Natural killer cell (primary cell): ENCODE data around the gene IL9. TPM values are rescaled to one million over a fixed set of nuclear protein-coding genes. Genes with fewer than 3 reads are reported as not detected.

ENCODE experiments used
- ATAC-seq, 3 donors: fragments of 150-1000 bp in 2 of 3; fragments of 200-7000 bp in 1 of 3; cut with Tn5 transposase; 1 replicate in 1 of 3; 2 replicates in 2 of 3; pipeline ENCODE4 v1.10.0; 2021; ENCODE audit warnings: mild to moderate bottlenecking in 2 of 3, moderate library complexity in 2 of 3
- DNase-seq, 2 donors: peaks; one replicate each; pipeline versions ENCODE4 v3.0.0 to v3.0.0-alpha.2; 2013 to 2021; ENCODE audit warnings: mixed read lengths in 1 of 2
- H3K27ac ChIP-seq: one replicate; pipeline ENCODE4 v1.5.1; 2013; ENCODE audit warnings: mild to moderate bottlenecking, low read length
- H3K27me3 ChIP-seq: one replicate; pipeline ENCODE4 v1.6.1; 2013; ENCODE audit warnings: low read length; ENCODE audit not compliant: control insufficient read depth, insufficient read depth
- H3K36me3 ChIP-seq: one replicate; pipeline ENCODE4 v1.6.1; 2013; ENCODE audit warnings: low read length; ENCODE audit not compliant: control insufficient read depth, insufficient read depth
- H3K4me1 ChIP-seq: one replicate; pipeline ENCODE4 v1.6.1; 2013; ENCODE audit warnings: low read length; ENCODE audit not compliant: control insufficient read depth, insufficient read depth
- H3K4me3 ChIP-seq: one replicate; pipeline ENCODE4 v1.5.1; 2013; ENCODE audit warnings: low read length
- H3K9me3 ChIP-seq: one replicate; pipeline ENCODE4 v1.6.1; 2013; ENCODE audit warnings: low read length; ENCODE audit not compliant: control insufficient read depth, insufficient read depth
- H3K27ac Mint-ChIP-seq, 2 donors: one replicate each; pipeline ENCODE4 v1.8.0; 2022; ENCODE audit warnings: mild to moderate bottlenecking in 2 of 2, mixed read lengths in 2 of 2, moderate library complexity in 1 of 2
- H3K27me3 Mint-ChIP-seq, 2 donors: one replicate each; pipeline ENCODE4 v1.8.0; 2022; ENCODE audit warnings: low read depth in 2 of 2, mixed read lengths in 2 of 2
- H3K36me3 Mint-ChIP-seq: one replicate; pipeline ENCODE4 v1.8.0; 2022; ENCODE audit warnings: mixed read lengths
- H3K4me1 Mint-ChIP-seq, 2 donors: one replicate each; pipeline ENCODE4 v1.8.0; 2022; ENCODE audit warnings: mixed read lengths in 2 of 2
- H3K4me3 Mint-ChIP-seq: one replicate; pipeline ENCODE4 v1.8.0; 2022; ENCODE audit warnings: mild to moderate bottlenecking, moderate library complexity, mixed read lengths
- H3K9me3 Mint-ChIP-seq, 2 donors: one replicate each; pipeline ENCODE4 v1.8.0; 2022; ENCODE audit warnings: mixed read lengths in 2 of 2
- WGBS: methylation state at CpG from one replicate; pipeline ENCODE4 v1.1.7; 2013; ENCODE audit warnings: missing lambda C conversion rate; ENCODE audit not compliant: insufficient coverage; 5-methylcytosine and 5-hydroxymethylcytosine counted together
- intact Hi-C: fragments of 100-400 bp; cut with micrococcal nuclease; formaldehyde crosslinking; loops from one replicate; pipeline ENCODE4 v1.14.2; 2022
- total RNA-seq, 4 donors: library from RNA; stranded (reverse); fragments of 120-200 nt in 1 of 4; gene quantifications; one replicate each; pipeline versions ENCODE4 v1.2.3 to v1.2.4, GENCODE V29; 2013 to 2022
- TF ChIP-seq, protein P1 (sequence below): fragments of 200-600 bp; IDR thresholded peaks from one replicate; pipeline ENCODE4 v1.8.0; 2022; ENCODE audit warnings: antibody characterized with exemption

Gene IL9
- total RNA-seq, 3 donors from 2014 or later (not counting 1 experiment from before 2014, with no cell fraction given), result not detected

DNA sequence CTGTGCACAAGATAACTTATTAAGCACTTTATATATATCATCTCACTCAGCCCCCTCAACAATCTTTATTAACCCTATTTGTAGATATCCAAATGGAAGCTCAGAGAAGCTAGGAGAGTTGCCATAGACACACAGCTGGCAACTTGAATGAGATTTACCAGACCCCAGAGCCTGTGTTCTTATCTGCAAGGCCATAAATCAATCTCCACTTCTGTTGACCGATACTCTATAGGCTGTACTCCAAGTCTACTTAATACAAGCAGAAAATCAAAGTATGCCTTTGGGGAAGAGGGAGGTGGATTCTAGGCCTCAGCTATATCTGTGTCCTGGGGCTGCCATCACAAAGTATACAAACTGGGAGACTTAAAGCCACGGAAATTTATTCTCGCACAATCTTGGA, 6.0 kb upstream of the IL9 start:
- H3K4me1 Mint-ChIP-seq, result no peaks in the 10 kb centered on the region
- no peaks in the 10 kb centered on the region for H3K36me3 Mint-ChIP-seq
- Histone ChIP-seq H3K9me3 (no peaks in the 10 kb centered on the region), H3K27me3 (peaks cover 5% of the 10 kb centered on the region), H3K4me1 (no peaks in the 10 kb centered on the region), H3K36me3 (no peaks in the 10 kb centered on the region), H3K4me3 (no peak overlapping the region), H3K27ac (no peak overlapping the region)
- no peak overlapping the region for H3K4me3 Mint-ChIP-seq
- ATAC-seq (no peak), DNase-seq (no peak)
- no peaks in the 10 kb centered on the region for H3K9me3 Mint-ChIP-seq
- H3K27ac Mint-ChIP-seq, result no peak overlapping the region
- intact Hi-C loops, result no loop called here
- H3K27me3 Mint-ChIP-seq, result peaks cover 23 to 55% of the 10 kb centered on the region in 2 donors
- WGBS, result 77% methylated on average over 2 of the region's 3 CpGs
- TF ChIP-seq, protein P1, sequence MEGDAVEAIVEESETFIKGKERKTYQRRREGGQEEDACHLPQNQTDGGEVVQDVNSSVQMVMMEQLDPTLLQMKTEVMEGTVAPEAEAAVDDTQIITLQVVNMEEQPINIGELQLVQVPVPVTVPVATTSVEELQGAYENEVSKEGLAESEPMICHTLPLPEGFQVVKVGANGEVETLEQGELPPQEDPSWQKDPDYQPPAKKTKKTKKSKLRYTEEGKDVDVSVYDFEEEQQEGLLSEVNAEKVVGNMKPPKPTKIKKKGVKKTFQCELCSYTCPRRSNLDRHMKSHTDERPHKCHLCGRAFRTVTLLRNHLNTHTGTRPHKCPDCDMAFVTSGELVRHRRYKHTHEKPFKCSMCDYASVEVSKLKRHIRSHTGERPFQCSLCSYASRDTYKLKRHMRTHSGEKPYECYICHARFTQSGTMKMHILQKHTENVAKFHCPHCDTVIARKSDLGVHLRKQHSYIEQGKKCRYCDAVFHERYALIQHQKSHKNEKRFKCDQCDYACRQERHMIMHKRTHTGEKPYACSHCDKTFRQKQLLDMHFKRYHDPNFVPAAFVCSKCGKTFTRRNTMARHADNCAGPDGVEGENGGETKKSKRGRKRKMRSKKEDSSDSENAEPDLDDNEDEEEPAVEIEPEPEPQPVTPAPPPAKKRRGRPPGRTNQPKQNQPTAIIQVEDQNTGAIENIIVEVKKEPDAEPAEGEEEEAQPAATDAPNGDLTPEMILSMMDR, result no peak

DNA sequence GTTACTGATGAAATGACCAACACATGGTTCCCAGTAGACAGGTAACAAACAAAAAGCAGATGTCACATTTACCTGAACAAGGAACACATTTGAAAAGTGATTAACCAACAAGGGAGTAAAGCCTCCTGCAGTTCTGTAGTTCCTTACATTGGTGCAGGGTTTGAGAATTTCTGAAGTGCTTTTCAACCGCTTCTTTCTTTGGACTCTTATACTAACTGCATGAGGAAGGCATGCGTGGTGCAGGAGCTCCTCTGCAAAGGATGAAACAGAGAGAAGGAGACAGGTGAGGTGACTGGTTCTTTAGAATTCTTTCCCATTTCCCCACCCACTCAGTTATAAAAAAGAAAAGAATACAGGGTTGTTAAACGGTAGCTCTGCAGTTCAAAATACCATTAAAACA, 4.6 kb upstream of the IL9 start:
- TF ChIP-seq, protein P1, result no peak
- H3K27me3 Mint-ChIP-seq, result peaks cover 29 to 54% of the 10 kb centered on the region in 2 donors

DNA sequence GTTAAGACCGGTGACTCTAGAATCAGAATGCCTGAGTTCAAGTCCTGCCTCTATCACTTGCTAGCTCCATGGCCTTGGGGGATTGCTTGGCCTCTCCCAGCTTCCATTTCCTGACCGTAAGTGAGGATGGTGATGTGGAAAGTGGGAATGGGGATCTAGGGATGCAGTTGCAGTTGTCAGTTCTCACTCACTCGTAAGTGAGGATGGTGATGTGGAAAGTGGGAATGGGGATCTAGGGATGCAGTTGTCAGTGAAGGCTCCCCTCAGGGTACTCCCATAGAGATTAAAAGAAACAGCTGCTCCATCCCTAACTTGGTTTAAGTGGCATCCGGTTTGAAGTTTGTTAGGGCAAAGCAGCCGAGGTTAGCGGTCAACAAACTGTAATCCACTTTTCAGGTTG, 3.0 kb upstream of the IL9 start:
- H3K27me3 Mint-ChIP-seq, result peaks cover 27 to 59% of the 10 kb centered on the region in 2 donors
- no peaks in the 10 kb centered on the region for H3K4me1 ChIP-seq
- ATAC-seq, result no peak
- no peaks in the 10 kb centered on the region for H3K36me3 Mint-ChIP-seq
- no peak overlapping the region for H3K4me3 Mint-ChIP-seq
- no peaks in the 10 kb centered on the region for H3K9me3 Mint-ChIP-seq
- TF ChIP-seq, protein P1, result no peak
- H3K4me1 Mint-ChIP-seq, result no peaks in the 10 kb centered on the region
- H3K4me3 ChIP-seq, result no peak overlapping the region
- 91% methylated on average over 6 of the region's 6 CpGs for WGBS
- H3K27me3 ChIP-seq, result peaks cover 7% of the 10 kb centered on the region
- no peaks in the 10 kb centered on the region for H3K9me3 ChIP-seq
- intact Hi-C loops, result no loop called here
- no peak overlapping the region for H3K27ac ChIP-seq
- no peak overlapping the region for H3K27ac Mint-ChIP-seq
- no peaks in the 10 kb centered on the region for H3K36me3 ChIP-seq
- no peak for DNase-seq

More for the DNA sequence above, 4.6 kb upstream of the IL9 start:
- no peaks in the 10 kb centered on the region for H3K36me3 ChIP-seq
- no peaks in the 10 kb centered on the region for H3K9me3 Mint-ChIP-seq
- no peak for DNase-seq
- H3K4me3 Mint-ChIP-seq, result no peak overlapping the region
- no peaks in the 10 kb centered on the region for H3K4me1 Mint-ChIP-seq
- intact Hi-C loops, result no loop called here
- H3K9me3 ChIP-seq, result no peaks in the 10 kb centered on the region
- H3K4me1 ChIP-seq, result no peaks in the 10 kb centered on the region
- H3K27ac Mint-ChIP-seq, result no peak overlapping the region
- H3K4me3 ChIP-seq, result no peak overlapping the region
- H3K27me3 ChIP-seq, result peaks cover 8% of the 10 kb centered on the region
- WGBS, result 100% methylated on average over 1 of the region's 3 CpGs
- H3K36me3 Mint-ChIP-seq, result no peaks in the 10 kb centered on the region
- no peak for ATAC-seq
- no peak overlapping the region for H3K27ac ChIP-seq

DNA sequence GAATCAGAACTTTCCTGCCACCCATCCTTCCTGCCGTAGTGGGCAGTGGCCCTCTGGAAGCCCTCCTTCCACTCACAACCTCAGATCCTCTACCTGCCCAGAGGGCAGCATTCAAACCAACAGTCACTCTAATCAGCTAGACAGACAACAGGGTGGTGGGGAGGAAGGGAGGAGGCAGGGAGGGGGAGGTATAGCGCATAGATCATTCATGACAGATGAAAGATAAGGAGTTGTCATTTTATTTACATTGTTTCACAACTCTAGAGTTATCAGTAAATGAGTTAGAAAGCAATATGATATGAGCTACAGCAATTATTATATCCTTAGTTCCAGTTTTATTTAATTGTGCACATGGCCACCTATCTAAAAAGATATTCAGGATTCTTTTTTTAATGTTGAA, 852 bp downstream of the IL9 start:
- Histone ChIP-seq H3K27me3 (peaks cover 4% of the 10 kb centered on the region), H3K27ac (no peak overlapping the region), H3K4me1 (no peaks in the 10 kb centered on the region), H3K36me3 (no peaks in the 10 kb centered on the region), H3K9me3 (no peaks in the 10 kb centered on the region), H3K4me3 (no peak overlapping the region)
- DNase-seq, result no peak
- intact Hi-C loops, result no loop called here
- no peaks in the 10 kb centered on the region for H3K9me3 Mint-ChIP-seq
- H3K4me1 Mint-ChIP-seq, result no peaks in the 10 kb centered on the region
- H3K36me3 Mint-ChIP-seq, result no peaks in the 10 kb centered on the region
- ATAC-seq, result no peak
- no peak overlapping the region for H3K4me3 Mint-ChIP-seq
- 88% methylated on average over 1 of the region's 2 CpGs for WGBS
- H3K27ac Mint-ChIP-seq, result no peak overlapping the region
- TF ChIP-seq, protein P1, result no peak
- peaks cover 20 to 57% of the 10 kb centered on the region in 2 donors for H3K27me3 Mint-ChIP-seq
